HG02610 (cell line): Measurements from ENCODE around the gene AKAP10.
"Not testable (repeated sequence)": the region's sequence is repeated elsewhere in the genome, so short reads cannot be mapped to it uniquely, and the experiment has no call there.

Experiments used
- ATAC-seq: cut with Tn5 transposase; IDR thresholded peaks from one replicate; pipeline ENCODE4 v1.9.1; 2021; ENCODE audit warnings: mild to moderate bottlenecking, moderate library complexity; ENCODE audit not compliant: unreplicated experiment

AKAP10 gene

GRCh38 chr17:19977293-19978208 lies at the start of gene AKAP10:
AKAP10 (minus strand) TSS chr17:19977828; CDS start chr17:19977679, 149 bp downstream.
- peak; percentile 79 for ATAC-seq

- ATAC-seq = no peak
Observed at GRCh38 chr17:20026960-20027359, 49.3 kb upstream of the AKAP10 start.

- no peak for ATAC-seq
Observed at GRCh38 chr17:20022701-20023100, 45.1 kb upstream of the AKAP10 start.

- ATAC-seq = not testable (repeated sequence)
Observed at GRCh38 chr17:20016475-20016992, 38.9 kb upstream of the AKAP10 start.

GRCh38 chr17:20012017-20012536 lies 34.4 kb upstream of the AKAP10 start:
- no peak for ATAC-seq

- ATAC-seq = no peak
Observed at GRCh38 chr17:20010936-20011335, 33.3 kb upstream of the AKAP10 start.

- ATAC-seq = no peak
Observed at GRCh38 chr17:20010099-20010863, 32.7 kb upstream of the AKAP10 start.

GRCh38 chr17:20009302-20010098 lies 31.9 kb upstream of the AKAP10 start, which contains the start of gene SPECC1:
SPECC1 (plus strand) TSS chr17:20009359; CDS start chr17:20096652, 87,293 bp downstream.
- ATAC-seq = peak; percentile 95

- ATAC-seq = peak; percentile 33
Observed at GRCh38 chr17:20009052-20009301, 31.3 kb upstream of the AKAP10 start.

GRCh38 chr17:20008242-20009051 lies 30.8 kb upstream of the AKAP10 start:
- ATAC-seq = peak; percentile 10

- ATAC-seq = no peak
Observed at GRCh38 chr17:19996502-19996901, 18.9 kb upstream of the AKAP10 start.

- no peak for ATAC-seq
Observed at GRCh38 chr17:19996086-19996485, 18.5 kb upstream of the AKAP10 start.

GRCh38 chr17:19992803-19993713 lies 15.4 kb upstream of the AKAP10 start:
- ATAC-seq = peak; percentile 77

GRCh38 chr17:19991252-19991885 lies 13.7 kb upstream of the AKAP10 start:
- ATAC-seq = no peak

GRCh38 chr17:19987897-19988296 lies 10.3 kb upstream of the AKAP10 start:
- ATAC-seq = no peak

- ATAC-seq = no peak
Observed at GRCh38 chr17:19986941-19987861, 9.6 kb upstream of the AKAP10 start.
